WTC11 (cell line): ENCODE data around the gene DNAAF8. TPM values are rescaled to one million over a fixed set of nuclear protein-coding genes. Genes with fewer than 3 reads are reported as not detected.

Experiments
- ATAC-seq: fragments of 200-7000 bp; cut with Tn5 transposase; 2 replicates; pipeline ENCODE4 v1.10.0; 2021; ENCODE audit warnings: mild to moderate bottlenecking, moderate library complexity
- CTCF ChIA-PET: fragments of 300-600 bp; sonication (Branson Sonifier 250); formaldehyde crosslinking; loops from one replicate; lab custom pipeline; 2021; ENCODE audit warnings: antibody characterized with exemption; lab: Charles Lee
- POLR2A ChIA-PET: fragments of 350-600 bp; sonication (Branson Sonifier 250); formaldehyde crosslinking; loops from one replicate; lab custom pipeline; 2021; ENCODE audit warnings: antibody characterized with exemption; lab: Charles Lee
- DNase-seq: peaks from one replicate; pipeline ENCODE4 v3.0.0; 2021; ENCODE audit warnings: low spot score
- H3K27ac Mint-ChIP-seq: 2 replicates; pipeline ENCODE4 v1.8.0; 2021; ENCODE audit warnings: mixed read lengths
- H3K27me3 Mint-ChIP-seq: 2 replicates; pipeline ENCODE4 v1.8.0; 2021; ENCODE audit warnings: low read depth, mild to moderate bottlenecking, moderate library complexity, mixed read lengths
- H3K36me3 Mint-ChIP-seq: 2 replicates; pipeline ENCODE4 v1.8.0; 2021; ENCODE audit warnings: mixed read lengths
- H3K4me1 Mint-ChIP-seq: 2 replicates; pipeline ENCODE4 v1.8.0; 2022; ENCODE audit warnings: mixed read lengths
- H3K4me3 Mint-ChIP-seq: 2 replicates; pipeline ENCODE4 v1.8.0; 2021; ENCODE audit warnings: mild to moderate bottlenecking, moderate library complexity, mixed read lengths
- H3K9me3 Mint-ChIP-seq: 2 replicates; pipeline ENCODE4 v1.8.0; 2021; ENCODE audit warnings: mixed read lengths
- CBFB ChIP-seq: sonication (generic); formaldehyde crosslinking; IDR thresholded peaks from 2 replicates; pipeline ENCODE4 v1.8.1; 2022; ENCODE audit warnings: mild to moderate bottlenecking, low read depth, missing genetic modification reagents
- GRHL2 ChIP-seq: fragments of 250-450 bp; sonication (Bioruptor Pico); IDR thresholded peaks from 2 replicates; pipeline ENCODE4 v1.8.0; 2022; ENCODE audit warnings: mild to moderate bottlenecking, moderate library complexity; ENCODE audit not compliant: insufficient replicate concordance, severe bottlenecking
- GTF2I ChIP-seq: fragments of 250-450 bp; sonication (Bioruptor Pico); conservative IDR thresholded peaks from 2 replicates; pipeline ENCODE4 v1.4.0; 2021; ENCODE audit warnings: mild to moderate bottlenecking
- JUN ChIP-seq: sonication (generic); formaldehyde crosslinking; IDR thresholded peaks from 2 replicates; pipeline ENCODE4 v1.8.0; 2023; ENCODE audit warnings: mild to moderate bottlenecking, missing genetic modification reagents
- OVOL2 ChIP-seq: fragments of 250-450 bp; sonication (Bioruptor Pico); IDR thresholded peaks from 2 replicates; pipeline ENCODE4 v1.9.0; 2021; ENCODE audit warnings: mild to moderate bottlenecking, borderline replicate concordance
- SOX15 ChIP-seq: fragments of 250-450 bp; sonication (Bioruptor Pico); IDR thresholded peaks from 2 replicates; pipeline ENCODE4 v1.9.0; 2021; ENCODE audit warnings: mild to moderate bottlenecking
- TCF7 ChIP-seq: sonication (generic); formaldehyde crosslinking; IDR thresholded peaks from 2 replicates; pipeline ENCODE4 v1.8.0; 2022; ENCODE audit warnings: mild to moderate bottlenecking, low read depth, missing genetic modification reagents, moderate library complexity
- TEAD1 ChIP-seq: sonication (generic); formaldehyde crosslinking; IDR thresholded peaks from 2 replicates; pipeline ENCODE4 v1.8.0; 2022; ENCODE audit warnings: mild to moderate bottlenecking, missing genetic modification reagents
- ZNF121 ChIP-seq: sonication (generic); formaldehyde crosslinking; IDR thresholded peaks from 2 replicates; pipeline ENCODE4 v1.8.0; 2023; ENCODE audit warnings: missing genetic modification reagents
- ZNF263 ChIP-seq: sonication (generic); formaldehyde crosslinking; IDR thresholded peaks from 2 replicates; pipeline ENCODE4 v1.8.1; 2022; ENCODE audit warnings: low read depth, mild to moderate bottlenecking, moderate library complexity, missing genetic modification reagents
- total RNA-seq: library from RNA; stranded (reverse); gene quantifications from 3 replicates; pipeline ENCODE4 v1.2.3, GENCODE V29; 2021
- TF ChIP-seq, protein P1 (sequence below): sonication (generic); formaldehyde crosslinking; IDR thresholded peaks from 2 replicates; pipeline ENCODE4 v1.8.0; 2022; ENCODE audit warnings: mild to moderate bottlenecking, missing genetic modification reagents
- TF ChIP-seq, protein P2 (sequence below): fragments of 250-450 bp; sonication (Bioruptor Pico); IDR thresholded peaks from 2 replicates; pipeline ENCODE4 v1.8.0; 2021; ENCODE audit warnings: mild to moderate bottlenecking
- TF ChIP-seq, protein P3 (sequence below): fragments of 250-450 bp; sonication (Bioruptor Pico); IDR thresholded peaks from 2 replicates; pipeline ENCODE4 v2.1.2; 2022; ENCODE audit warnings: mild to moderate bottlenecking, moderate library complexity
- TF ChIP-seq, protein P4 (sequence below): sonication (generic); formaldehyde crosslinking; IDR thresholded peaks from 2 replicates; pipeline ENCODE4 v1.8.1; 2023; ENCODE audit warnings: mild to moderate bottlenecking, moderate library complexity, missing genetic modification reagents
- TF ChIP-seq, protein P5 (sequence below): sonication (generic); formaldehyde crosslinking; IDR thresholded peaks from 2 replicates; pipeline ENCODE4 v1.8.1; 2023; ENCODE audit warnings: mild to moderate bottlenecking, missing genetic modification reagents
- TF ChIP-seq, protein P6 (sequence below): sonication (generic); formaldehyde crosslinking; IDR thresholded peaks from 2 replicates; pipeline ENCODE4 v1.8.0; 2023; ENCODE audit warnings: mild to moderate bottlenecking, missing genetic modification reagents
- TF ChIP-seq, protein P7 (sequence below): sonication (generic); formaldehyde crosslinking; conservative IDR thresholded peaks from 2 replicates; pipeline ENCODE4 v1.8.1; 2023; ENCODE audit warnings: mild to moderate bottlenecking, low read depth, missing genetic modification reagents, moderate library complexity
- TF ChIP-seq, protein P8 (sequence below): fragments of 250-450 bp; sonication (Bioruptor Pico); IDR thresholded peaks from 2 replicates; pipeline ENCODE4 v1.9.0; 2021; ENCODE audit warnings: moderate library complexity, mild to moderate bottlenecking, inconsistent platforms, borderline replicate concordance

The DNAAF8 gene
- total RNA-seq, 1 experiment from 2014 or later: 0.09 TPM

DNA sequence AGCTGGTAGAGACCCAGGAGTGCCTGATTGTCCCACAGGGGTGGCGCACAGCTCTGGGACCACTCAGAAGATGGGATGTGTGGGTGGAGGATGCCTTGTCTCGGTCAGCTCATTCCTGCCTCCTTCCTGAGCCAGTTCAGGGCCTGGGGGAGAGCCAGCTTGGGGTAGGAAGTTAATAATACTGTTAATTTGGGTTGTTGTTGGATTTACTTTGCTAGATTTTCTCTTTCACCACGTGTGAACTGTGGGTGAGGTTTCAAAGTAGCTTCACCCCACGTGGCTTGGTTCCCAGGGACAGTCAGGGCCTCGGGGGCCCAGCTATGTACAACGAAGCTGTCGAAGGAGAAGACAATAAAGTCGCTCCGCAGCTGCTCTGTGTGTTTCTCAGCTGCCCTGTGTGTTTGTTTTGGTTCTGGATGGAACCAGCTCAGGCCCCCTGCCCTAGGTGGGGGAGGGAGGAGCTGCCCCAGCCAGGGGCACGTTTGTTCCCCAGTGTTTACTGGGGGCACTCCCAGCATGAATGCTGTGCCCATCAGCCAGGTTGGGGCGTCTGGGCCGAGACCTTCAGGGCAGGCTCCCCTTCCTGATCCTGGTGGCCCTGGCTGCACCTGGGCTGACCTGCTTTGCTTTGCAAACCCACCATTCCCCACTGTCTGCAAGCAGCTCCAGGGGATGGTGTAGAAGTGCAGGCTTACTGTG is 38.7 kb upstream of the DNAAF8 start:
- peak overlapping the region; percentile 57; the same call in 1 of the 2 replicates for H3K27ac Mint-ChIP-seq
- no peaks in the 10 kb centered on the region for H3K9me3 Mint-ChIP-seq
- no peak for ATAC-seq
- peaks cover 12% of the 10 kb centered on the region for H3K36me3 Mint-ChIP-seq
- no peaks in the 10 kb centered on the region for H3K27me3 Mint-ChIP-seq
- H3K4me3 Mint-ChIP-seq: peak overlapping the region; percentile 63
- ChIA-PET POLR2A (interaction anchor here (1.0 to 1.8 kb wide), 2 partner anchors 13 to 45 kb away, joined by 4 read pairs; no protein-coding TSS in a partner anchor), CTCF (interaction anchor here (0.7 to 6.5 kb wide), 11 partner anchors 9 to 261 kb away, joined by 3 to 63 read pairs (median 6); partner anchors contain the start of genes MGRN1 and ROGDI)
- DNase-seq: no peak
- no peaks in the 10 kb centered on the region for H3K4me1 Mint-ChIP-seq
- TF ChIP-seq OVOL2 (CRISPR knock-in tag): no peak
- TF ChIP-seq, protein P1, sequence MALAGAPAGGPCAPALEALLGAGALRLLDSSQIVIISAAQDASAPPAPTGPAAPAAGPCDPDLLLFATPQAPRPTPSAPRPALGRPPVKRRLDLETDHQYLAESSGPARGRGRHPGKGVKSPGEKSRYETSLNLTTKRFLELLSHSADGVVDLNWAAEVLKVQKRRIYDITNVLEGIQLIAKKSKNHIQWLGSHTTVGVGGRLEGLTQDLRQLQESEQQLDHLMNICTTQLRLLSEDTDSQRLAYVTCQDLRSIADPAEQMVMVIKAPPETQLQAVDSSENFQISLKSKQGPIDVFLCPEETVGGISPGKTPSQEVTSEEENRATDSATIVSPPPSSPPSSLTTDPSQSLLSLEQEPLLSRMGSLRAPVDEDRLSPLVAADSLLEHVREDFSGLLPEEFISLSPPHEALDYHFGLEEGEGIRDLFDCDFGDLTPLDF: no peak
- no peak for TF ChIP-seq CBFB (CRISPR knock-in tag)

DNA sequence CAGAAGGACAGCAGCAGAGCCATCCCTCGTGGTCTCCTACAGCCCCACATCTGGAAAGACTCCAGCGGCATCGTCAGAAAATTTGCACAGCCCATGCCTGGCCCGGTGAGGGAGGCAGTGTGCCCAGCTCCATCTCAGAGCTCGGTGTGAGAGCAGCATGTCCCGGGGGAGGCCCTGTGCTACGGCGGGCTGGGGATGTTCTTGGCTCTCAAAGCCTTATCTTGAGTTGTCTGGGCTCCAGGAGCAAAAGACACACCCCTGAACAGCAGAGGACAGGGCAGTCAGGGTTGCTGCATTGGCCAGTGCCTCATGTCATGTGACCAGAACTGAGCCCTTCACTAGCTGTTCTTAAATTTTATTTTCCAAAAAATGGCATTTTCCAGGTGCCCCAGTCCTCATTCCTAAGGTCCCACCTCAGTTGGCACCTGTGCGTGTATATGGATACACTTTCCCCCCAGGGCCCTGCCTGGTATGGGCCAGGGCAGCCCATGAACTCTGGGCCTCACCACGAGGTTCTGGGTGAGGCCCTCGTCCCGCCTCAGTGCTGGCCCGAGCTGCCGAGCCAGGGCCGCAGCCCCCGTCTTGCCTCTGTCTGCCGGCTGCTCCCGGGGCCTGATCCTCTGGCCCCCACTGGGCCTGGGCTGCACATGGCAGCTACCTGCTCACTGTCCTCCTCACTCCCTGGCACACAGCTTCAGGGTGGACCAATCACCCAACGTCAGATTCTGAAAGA is 38.0 kb upstream of the DNAAF8 start:
- H3K4me1 Mint-ChIP-seq: no peaks in the 10 kb centered on the region
- H3K27me3 Mint-ChIP-seq: no peaks in the 10 kb centered on the region
- ATAC-seq: no peak
- H3K9me3 Mint-ChIP-seq: no peaks in the 10 kb centered on the region
- H3K36me3 Mint-ChIP-seq: peaks cover 12% of the 10 kb centered on the region
- ChIA-PET POLR2A (interaction anchor here (0.6 to 1.8 kb wide), 2 partner anchors 13 to 113 kb away, joined by 3 to 4 read pairs; no protein-coding TSS in a partner anchor), CTCF (interaction anchor here (1.4 to 6.5 kb wide), 6 partner anchors 8 to 72 kb away, joined by 3 to 63 read pairs (median 9); partner anchors contain the start of gene MGRN1)
- no peak overlapping the region for H3K27ac Mint-ChIP-seq
- no peak for DNase-seq
- H3K4me3 Mint-ChIP-seq: no peak overlapping the region
- TF ChIP-seq, protein P2, sequence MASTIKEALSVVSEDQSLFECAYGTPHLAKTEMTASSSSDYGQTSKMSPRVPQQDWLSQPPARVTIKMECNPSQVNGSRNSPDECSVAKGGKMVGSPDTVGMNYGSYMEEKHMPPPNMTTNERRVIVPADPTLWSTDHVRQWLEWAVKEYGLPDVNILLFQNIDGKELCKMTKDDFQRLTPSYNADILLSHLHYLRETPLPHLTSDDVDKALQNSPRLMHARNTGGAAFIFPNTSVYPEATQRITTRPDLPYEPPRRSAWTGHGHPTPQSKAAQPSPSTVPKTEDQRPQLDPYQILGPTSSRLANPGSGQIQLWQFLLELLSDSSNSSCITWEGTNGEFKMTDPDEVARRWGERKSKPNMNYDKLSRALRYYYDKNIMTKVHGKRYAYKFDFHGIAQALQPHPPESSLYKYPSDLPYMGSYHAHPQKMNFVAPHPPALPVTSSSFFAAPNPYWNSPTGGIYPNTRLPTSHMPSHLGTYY (CRISPR knock-in tag): no peak
- TF ChIP-seq, protein P3, sequence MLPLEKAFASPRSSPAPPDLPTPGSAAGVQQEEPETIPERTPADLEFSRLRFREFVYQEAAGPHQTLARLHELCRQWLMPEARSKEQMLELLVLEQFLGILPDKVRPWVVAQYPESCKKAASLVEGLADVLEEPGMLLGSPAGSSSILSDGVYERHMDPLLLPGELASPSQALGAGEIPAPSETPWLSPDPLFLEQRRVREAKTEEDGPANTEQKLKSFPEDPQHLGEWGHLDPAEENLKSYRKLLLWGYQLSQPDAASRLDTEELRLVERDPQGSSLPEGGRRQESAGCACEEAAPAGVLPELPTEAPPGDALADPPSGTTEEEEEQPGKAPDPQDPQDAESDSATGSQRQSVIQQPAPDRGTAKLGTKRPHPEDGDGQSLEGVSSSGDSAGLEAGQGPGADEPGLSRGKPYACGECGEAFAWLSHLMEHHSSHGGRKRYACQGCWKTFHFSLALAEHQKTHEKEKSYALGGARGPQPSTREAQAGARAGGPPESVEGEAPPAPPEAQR: no peak
- no peak for TF ChIP-seq GRHL2 (CRISPR knock-in tag)
- no peak for TF ChIP-seq GTF2I (CRISPR knock-in tag)
- TF ChIP-seq JUN (CRISPR knock-in tag): no peak
- TF ChIP-seq, protein P4, sequence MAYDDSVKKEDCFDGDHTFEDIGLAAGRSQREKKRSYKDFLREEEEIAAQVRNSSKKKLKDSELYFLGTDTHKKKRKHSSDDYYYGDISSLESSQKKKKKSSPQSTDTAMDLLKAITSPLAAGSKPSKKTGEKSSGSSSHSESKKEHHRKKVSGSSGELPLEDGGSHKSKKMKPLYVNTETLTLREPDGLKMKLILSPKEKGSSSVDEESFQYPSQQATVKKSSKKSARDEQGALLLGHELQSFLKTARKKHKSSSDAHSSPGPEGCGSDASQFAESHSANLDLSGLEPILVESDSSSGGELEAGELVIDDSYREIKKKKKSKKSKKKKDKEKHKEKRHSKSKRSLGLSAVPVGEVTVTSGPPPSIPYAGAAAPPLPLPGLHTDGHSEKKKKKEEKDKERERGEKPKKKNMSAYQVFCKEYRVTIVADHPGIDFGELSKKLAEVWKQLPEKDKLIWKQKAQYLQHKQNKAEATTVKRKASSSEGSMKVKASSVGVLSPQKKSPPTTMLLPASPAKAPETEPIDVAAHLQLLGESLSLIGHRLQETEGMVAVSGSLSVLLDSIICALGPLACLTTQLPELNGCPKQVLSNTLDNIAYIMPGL (CRISPR knock-in tag): no peak
- no peak for TF ChIP-seq SOX15
- TF ChIP-seq ZNF121 (CRISPR knock-in tag): no peak
- TF ChIP-seq TEAD1: no peak
- TF ChIP-seq, protein P5, sequence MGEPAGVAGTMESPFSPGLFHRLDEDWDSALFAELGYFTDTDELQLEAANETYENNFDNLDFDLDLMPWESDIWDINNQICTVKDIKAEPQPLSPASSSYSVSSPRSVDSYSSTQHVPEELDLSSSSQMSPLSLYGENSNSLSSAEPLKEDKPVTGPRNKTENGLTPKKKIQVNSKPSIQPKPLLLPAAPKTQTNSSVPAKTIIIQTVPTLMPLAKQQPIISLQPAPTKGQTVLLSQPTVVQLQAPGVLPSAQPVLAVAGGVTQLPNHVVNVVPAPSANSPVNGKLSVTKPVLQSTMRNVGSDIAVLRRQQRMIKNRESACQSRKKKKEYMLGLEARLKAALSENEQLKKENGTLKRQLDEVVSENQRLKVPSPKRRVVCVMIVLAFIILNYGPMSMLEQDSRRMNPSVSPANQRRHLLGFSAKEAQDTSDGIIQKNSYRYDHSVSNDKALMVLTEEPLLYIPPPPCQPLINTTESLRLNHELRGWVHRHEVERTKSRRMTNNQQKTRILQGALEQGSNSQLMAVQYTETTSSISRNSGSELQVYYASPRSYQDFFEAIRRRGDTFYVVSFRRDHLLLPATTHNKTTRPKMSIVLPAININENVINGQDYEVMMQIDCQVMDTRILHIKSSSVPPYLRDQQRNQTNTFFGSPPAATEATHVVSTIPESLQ (CRISPR knock-in tag): no peak
- TF ChIP-seq, protein P6, sequence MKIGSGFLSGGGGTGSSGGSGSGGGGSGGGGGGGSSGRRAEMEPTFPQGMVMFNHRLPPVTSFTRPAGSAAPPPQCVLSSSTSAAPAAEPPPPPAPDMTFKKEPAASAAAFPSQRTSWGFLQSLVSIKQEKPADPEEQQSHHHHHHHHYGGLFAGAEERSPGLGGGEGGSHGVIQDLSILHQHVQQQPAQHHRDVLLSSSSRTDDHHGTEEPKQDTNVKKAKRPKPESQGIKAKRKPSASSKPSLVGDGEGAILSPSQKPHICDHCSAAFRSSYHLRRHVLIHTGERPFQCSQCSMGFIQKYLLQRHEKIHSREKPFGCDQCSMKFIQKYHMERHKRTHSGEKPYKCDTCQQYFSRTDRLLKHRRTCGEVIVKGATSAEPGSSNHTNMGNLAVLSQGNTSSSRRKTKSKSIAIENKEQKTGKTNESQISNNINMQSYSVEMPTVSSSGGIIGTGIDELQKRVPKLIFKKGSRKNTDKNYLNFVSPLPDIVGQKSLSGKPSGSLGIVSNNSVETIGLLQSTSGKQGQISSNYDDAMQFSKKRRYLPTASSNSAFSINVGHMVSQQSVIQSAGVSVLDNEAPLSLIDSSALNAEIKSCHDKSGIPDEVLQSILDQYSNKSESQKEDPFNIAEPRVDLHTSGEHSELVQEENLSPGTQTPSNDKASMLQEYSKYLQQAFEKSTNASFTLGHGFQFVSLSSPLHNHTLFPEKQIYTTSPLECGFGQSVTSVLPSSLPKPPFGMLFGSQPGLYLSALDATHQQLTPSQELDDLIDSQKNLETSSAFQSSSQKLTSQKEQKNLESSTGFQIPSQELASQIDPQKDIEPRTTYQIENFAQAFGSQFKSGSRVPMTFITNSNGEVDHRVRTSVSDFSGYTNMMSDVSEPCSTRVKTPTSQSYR (CRISPR knock-in tag): no peak
- no peak for TF ChIP-seq ZNF263 (CRISPR knock-in tag)
- TF ChIP-seq TCF7 (CRISPR knock-in tag): no peak
- TF ChIP-seq, protein P7, sequence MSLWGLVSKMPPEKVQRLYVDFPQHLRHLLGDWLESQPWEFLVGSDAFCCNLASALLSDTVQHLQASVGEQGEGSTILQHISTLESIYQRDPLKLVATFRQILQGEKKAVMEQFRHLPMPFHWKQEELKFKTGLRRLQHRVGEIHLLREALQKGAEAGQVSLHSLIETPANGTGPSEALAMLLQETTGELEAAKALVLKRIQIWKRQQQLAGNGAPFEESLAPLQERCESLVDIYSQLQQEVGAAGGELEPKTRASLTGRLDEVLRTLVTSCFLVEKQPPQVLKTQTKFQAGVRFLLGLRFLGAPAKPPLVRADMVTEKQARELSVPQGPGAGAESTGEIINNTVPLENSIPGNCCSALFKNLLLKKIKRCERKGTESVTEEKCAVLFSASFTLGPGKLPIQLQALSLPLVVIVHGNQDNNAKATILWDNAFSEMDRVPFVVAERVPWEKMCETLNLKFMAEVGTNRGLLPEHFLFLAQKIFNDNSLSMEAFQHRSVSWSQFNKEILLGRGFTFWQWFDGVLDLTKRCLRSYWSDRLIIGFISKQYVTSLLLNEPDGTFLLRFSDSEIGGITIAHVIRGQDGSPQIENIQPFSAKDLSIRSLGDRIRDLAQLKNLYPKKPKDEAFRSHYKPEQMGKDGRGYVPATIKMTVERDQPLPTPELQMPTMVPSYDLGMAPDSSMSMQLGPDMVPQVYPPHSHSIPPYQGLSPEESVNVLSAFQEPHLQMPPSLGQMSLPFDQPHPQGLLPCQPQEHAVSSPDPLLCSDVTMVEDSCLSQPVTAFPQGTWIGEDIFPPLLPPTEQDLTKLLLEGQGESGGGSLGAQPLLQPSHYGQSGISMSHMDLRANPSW (CRISPR knock-in tag): no peak
- TF ChIP-seq, protein P8, sequence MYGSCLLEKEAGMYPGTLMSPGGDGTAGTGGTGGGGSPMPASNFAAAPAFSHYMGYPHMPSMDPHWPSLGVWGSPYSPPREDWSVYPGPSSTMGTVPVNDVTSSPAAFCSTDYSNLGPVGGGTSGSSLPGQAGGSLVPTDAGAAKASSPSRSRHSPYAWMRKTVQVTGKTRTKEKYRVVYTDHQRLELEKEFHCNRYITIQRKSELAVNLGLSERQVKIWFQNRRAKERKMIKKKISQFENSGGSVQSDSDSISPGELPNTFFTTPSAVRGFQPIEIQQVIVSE (CRISPR knock-in tag): no peak
